NT2/D1 (cell line): ENCODE results near the gene DNASE2.

Experiments
- SUZ12 ChIP-seq: IDR thresholded peaks from 2 replicates; pipeline ENCODE4 v1.6.1; 2011; ENCODE audit not compliant: insufficient read length, insufficient read depth; ENCODE audit errors: extremely low read depth
- YY1 ChIP-seq: IDR thresholded peaks from 2 replicates; pipeline ENCODE4 v1.6.1; 2011; ENCODE audit not compliant: insufficient read length, insufficient read depth
- ZNF274 ChIP-seq: IDR thresholded peaks from 2 replicates; pipeline ENCODE4 v1.6.1; 2011; ENCODE audit warnings: mild to moderate bottlenecking, low read depth, low read length

- TF ChIP-seq YY1 = no peak
- TF ChIP-seq ZNF274 = no peak
- TF ChIP-seq SUZ12 = no peak
Measured at GRCh38 chr19:12871681-12872080, 9.6 kb downstream of the DNASE2 start.
